Colonic mucosa (tissue), 4 donors: ENCODE data around the gene APBB2. TPM values are rescaled to one million over a fixed set of nuclear protein-coding genes. Genes with fewer than 3 reads are reported as not detected.
"Not testable (repeated sequence)": the region's sequence is repeated elsewhere in the genome, so short reads cannot be mapped to it uniquely, and the experiment has no call there.

ENCODE experiments used
- DNase-seq: peaks from one replicate; pipeline ENCODE4 v3.0.0-alpha.2; 2020
- H3K27ac ChIP-seq: fragments of 200-600 bp; one replicate; pipeline ENCODE4 v1.8.0; 2021
- H3K27me3 ChIP-seq: fragments of 200-600 bp; one replicate; pipeline ENCODE4 v1.8.0; 2021
- H3K36me3 ChIP-seq: fragments of 200-600 bp; one replicate; pipeline ENCODE4 v1.8.0; 2021
- H3K4me1 ChIP-seq: fragments of 200-600 bp; one replicate; pipeline ENCODE4 v1.8.0; 2021; ENCODE audit warnings: mild to moderate bottlenecking
- H3K4me3 ChIP-seq: fragments of 200-600 bp; one replicate; pipeline ENCODE4 v1.8.0; 2021
- H3K9ac ChIP-seq, 2 donors: one replicate each; pipeline ENCODE4 v1.7.0; 2013; ENCODE audit warnings: control low read depth in 2 of 2, low read depth in 2 of 2, low read length in 2 of 2
- H3K9me3 ChIP-seq: fragments of 200-600 bp; one replicate; pipeline ENCODE4 v1.8.0; 2021
- intact Hi-C: fragments of 100-400 bp; cut with DNase I; formaldehyde crosslinking; loops from one replicate; pipeline ENCODE4 v1.14.1; 2022
- total RNA-seq, 2 donors: library from RNA; stranded (reverse); fragmentation: NEBNext Ultra II Directional in 1 of 2; extraction: Animal tissue kit (Norgen Biotek cat#: 25700) in 1 of 2; gene quantifications; one replicate each; pipeline ENCODE4 v1.2.1, GENCODE V29; 2021
- TF ChIP-seq, protein P1 (sequence below): fragments of 200-600 bp; IDR thresholded peaks from one replicate; pipeline ENCODE4 v1.8.0; 2022; ENCODE audit warnings: antibody characterized with exemption, mild to moderate bottlenecking
- donor health status: healthy.
- donor health status: DM: no; HTN: no; CAD: no.
- donor health status: DM: no; HTN: no; CAD: no.

Gene APBB2
- total RNA-seq, 2 donors from 2014 or later: 22.8 to 27.5 TPM

DNA sequence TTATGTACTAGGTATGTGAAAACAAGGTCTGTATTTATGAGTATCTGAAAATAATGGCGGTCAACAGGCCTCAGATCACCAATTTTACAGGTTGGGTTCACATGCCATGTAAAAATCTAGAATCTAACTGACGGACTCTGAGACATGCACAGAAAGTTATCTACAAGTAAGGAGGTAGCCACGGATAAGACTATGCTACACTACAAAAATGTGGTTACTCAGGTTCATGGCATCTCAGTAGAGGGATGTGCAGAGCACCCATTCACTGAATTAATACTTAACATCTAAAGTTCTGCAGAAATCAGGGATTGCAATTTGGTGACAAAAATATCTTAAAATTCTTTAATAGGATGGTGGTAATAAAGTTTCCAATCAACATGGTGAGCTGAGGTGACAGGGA lies 155.9 kb downstream of the APBB2 start:
- Histone ChIP-seq H3K9ac (no peak overlapping the region), H3K27ac (no peak overlapping the region), H3K27me3 (no peaks in the 10 kb centered on the region), H3K36me3 (no peaks in the 10 kb centered on the region), H3K9me3 (no peaks in the 10 kb centered on the region), H3K4me1 (no peaks in the 10 kb centered on the region), H3K4me3 (no peak overlapping the region)
- intact Hi-C loops: no loop called here
- no peak for DNase-seq
- TF ChIP-seq, protein P1, sequence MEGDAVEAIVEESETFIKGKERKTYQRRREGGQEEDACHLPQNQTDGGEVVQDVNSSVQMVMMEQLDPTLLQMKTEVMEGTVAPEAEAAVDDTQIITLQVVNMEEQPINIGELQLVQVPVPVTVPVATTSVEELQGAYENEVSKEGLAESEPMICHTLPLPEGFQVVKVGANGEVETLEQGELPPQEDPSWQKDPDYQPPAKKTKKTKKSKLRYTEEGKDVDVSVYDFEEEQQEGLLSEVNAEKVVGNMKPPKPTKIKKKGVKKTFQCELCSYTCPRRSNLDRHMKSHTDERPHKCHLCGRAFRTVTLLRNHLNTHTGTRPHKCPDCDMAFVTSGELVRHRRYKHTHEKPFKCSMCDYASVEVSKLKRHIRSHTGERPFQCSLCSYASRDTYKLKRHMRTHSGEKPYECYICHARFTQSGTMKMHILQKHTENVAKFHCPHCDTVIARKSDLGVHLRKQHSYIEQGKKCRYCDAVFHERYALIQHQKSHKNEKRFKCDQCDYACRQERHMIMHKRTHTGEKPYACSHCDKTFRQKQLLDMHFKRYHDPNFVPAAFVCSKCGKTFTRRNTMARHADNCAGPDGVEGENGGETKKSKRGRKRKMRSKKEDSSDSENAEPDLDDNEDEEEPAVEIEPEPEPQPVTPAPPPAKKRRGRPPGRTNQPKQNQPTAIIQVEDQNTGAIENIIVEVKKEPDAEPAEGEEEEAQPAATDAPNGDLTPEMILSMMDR: no peak

DNA sequence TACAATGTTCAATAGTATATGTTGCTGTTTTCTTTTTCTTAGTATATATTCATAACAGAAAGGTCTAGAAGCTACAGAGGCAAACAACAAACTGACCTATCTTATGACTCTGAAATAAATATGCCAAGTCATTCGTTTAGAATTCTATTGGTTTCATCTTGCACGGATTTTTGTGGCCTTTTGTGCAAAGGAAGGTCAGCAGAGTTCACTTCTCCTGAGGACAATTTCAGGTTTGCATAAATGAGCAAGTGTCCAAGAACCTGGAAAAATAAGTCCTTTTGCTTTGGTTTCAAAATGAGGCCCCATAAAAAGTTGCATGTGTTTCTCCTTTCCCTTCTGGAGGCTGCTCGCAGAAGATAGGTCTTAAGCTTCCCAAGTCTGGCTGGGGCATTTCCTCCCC lies 156.9 kb downstream of the APBB2 start:
- no peak overlapping the region for H3K9ac ChIP-seq

DNA sequence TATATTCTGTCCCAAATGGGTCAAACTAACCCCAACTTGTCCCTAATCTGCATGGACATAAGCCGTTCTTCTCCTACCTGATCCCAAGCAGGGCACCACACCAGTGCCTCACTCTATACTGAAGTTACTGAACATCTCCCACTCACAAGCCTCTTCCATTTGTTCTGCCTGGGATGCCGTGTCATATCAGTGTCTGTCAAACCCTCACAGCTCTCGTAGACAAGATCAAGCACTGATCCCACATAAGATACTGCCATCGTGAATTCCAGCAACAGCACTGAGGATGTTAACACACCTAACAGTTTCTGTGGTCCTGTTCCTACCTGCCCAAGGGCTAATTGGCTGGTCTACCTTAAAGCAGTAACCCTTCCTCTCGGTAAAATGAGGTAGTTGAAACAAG lies 162.1 kb downstream of the APBB2 start:
- Histone ChIP-seq H3K36me3 (no peaks in the 10 kb centered on the region), H3K27me3 (no peaks in the 10 kb centered on the region), H3K27ac (no peak overlapping the region), H3K9me3 (no peaks in the 10 kb centered on the region), H3K4me3 (no peak overlapping the region), H3K9ac (no peak overlapping the region), H3K4me1 (no peaks in the 10 kb centered on the region)
- no peak for DNase-seq
- intact Hi-C loops: no loop called here
- TF ChIP-seq, protein P1: no peak

More for the DNA sequence above, 156.9 kb downstream of the APBB2 start:
- no peaks in the 10 kb centered on the region for H3K36me3 ChIP-seq
- no peaks in the 10 kb centered on the region for H3K4me1 ChIP-seq
- H3K27ac ChIP-seq: no peak overlapping the region
- no peak overlapping the region for H3K4me3 ChIP-seq
- DNase-seq: no peak
- no peaks in the 10 kb centered on the region for H3K9me3 ChIP-seq
- TF ChIP-seq, protein P1: no peak
- intact Hi-C loops: no loop called here
- H3K27me3 ChIP-seq: no peaks in the 10 kb centered on the region

DNA sequence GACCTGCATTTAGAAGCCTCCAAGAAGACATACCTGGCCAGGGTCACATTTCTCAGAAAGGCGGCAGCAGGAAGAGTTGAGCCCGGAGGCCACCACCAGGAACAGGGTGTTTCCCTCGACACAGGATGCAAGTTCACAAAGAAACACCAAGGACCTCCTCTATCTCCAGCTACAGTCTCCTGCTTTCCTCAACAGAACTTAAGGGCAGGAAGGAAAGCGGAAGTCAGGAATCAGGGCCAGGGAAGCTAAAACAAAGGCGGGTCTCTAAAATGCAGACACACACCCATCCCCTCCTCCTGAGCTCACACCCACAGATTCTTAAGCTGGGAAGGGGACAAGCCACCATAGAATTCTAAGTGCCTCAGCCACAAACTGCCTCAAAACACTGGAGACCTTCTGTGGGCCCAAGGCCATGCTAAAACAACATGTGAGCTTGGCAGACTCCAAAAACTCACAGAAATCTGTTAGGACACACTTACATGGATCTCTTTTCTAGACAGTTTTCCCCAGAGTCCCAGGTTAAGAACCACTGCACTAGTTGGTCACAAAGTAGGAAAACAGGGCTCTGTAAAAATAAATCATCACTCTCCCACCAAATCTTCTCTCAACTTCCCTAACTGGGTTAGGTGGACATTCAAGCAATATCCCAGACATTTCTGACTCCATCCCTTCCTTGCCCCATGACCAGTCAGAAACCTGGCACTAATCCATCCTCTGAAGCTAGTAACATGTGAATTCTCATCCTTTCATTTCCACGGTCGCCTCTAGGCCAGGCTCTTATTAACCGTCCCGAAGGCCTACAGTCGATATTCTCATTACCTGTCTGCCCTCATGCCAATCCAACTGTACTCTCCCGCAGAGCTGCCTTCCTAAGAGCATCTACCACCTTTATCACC lies 163.2 kb downstream of the APBB2 start:
- no peaks in the 10 kb centered on the region for H3K27me3 ChIP-seq
- DNase-seq: no peak
- H3K9me3 ChIP-seq: no peaks in the 10 kb centered on the region
- H3K36me3 ChIP-seq: no peaks in the 10 kb centered on the region
- TF ChIP-seq, protein P1: no peak
- H3K4me1 ChIP-seq: no peaks in the 10 kb centered on the region
- intact Hi-C loops: no loop called here
- no peak overlapping the region for H3K9ac ChIP-seq
- H3K27ac ChIP-seq: no peak overlapping the region
- H3K4me3 ChIP-seq: no peak overlapping the region

DNA sequence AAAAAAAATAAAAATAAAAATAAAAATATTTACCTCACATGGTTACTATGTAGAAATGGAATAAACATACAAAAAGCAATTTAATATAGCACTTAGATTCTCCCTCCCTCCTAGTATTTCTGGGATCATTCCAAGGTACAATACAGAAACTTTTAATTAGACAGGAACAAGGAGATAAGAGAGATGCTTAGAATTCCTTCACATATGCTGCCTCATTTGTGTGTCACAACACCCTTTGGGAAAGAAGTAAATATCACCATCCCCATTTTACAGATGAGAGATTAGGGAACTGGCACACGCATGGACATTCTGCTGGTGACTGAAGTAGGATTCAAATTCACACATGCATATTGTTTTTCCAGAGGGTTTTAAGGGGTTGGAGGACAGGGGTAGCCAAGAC lies 164.2 kb downstream of the APBB2 start:
- no peak overlapping the region for H3K9ac ChIP-seq
- H3K9me3 ChIP-seq: no peaks in the 10 kb centered on the region
- no peaks in the 10 kb centered on the region for H3K4me1 ChIP-seq
- no peak for DNase-seq
- TF ChIP-seq, protein P1: no peak
- H3K27me3 ChIP-seq: no peaks in the 10 kb centered on the region
- no peak overlapping the region for H3K27ac ChIP-seq
- intact Hi-C loops: no loop called here
- no peaks in the 10 kb centered on the region for H3K36me3 ChIP-seq
- H3K4me3 ChIP-seq: no peak overlapping the region

- DNase-seq, intact Hi-C loops, H3K9me3 ChIP-seq, H3K4me3 ChIP-seq, H3K4me1 ChIP-seq, H3K27ac ChIP-seq, H3K9ac ChIP-seq, H3K36me3 ChIP-seq, H3K27me3 ChIP-seq: not testable (repeated sequence)
These were observed 165.2 kb downstream of the APBB2 start for GRCh38 chr4:41049176-41049575.
